ENCODE results near the gene FAM83F.

DNA sequence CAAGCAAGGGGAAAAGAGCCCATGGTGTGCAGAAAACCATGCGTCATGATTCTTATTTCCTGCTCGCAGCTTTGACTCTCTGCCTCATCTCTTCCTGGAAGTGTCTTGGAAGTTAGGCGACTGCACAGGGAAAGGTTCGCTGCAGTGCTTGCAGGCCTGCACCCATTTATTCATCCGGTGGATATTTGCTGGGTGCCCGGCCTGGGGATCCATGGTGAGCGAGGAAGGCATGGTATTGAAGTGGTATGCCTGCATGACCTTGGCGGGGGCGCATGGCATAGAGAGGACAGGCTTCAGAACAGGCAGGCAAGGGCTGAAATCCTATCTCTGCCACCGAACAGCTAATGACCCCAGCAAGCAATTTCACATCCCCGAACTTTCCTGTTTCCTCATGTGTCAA is 40.6 kb downstream of the FAM83F start:
- TF ChIP-seq, protein P1, sequence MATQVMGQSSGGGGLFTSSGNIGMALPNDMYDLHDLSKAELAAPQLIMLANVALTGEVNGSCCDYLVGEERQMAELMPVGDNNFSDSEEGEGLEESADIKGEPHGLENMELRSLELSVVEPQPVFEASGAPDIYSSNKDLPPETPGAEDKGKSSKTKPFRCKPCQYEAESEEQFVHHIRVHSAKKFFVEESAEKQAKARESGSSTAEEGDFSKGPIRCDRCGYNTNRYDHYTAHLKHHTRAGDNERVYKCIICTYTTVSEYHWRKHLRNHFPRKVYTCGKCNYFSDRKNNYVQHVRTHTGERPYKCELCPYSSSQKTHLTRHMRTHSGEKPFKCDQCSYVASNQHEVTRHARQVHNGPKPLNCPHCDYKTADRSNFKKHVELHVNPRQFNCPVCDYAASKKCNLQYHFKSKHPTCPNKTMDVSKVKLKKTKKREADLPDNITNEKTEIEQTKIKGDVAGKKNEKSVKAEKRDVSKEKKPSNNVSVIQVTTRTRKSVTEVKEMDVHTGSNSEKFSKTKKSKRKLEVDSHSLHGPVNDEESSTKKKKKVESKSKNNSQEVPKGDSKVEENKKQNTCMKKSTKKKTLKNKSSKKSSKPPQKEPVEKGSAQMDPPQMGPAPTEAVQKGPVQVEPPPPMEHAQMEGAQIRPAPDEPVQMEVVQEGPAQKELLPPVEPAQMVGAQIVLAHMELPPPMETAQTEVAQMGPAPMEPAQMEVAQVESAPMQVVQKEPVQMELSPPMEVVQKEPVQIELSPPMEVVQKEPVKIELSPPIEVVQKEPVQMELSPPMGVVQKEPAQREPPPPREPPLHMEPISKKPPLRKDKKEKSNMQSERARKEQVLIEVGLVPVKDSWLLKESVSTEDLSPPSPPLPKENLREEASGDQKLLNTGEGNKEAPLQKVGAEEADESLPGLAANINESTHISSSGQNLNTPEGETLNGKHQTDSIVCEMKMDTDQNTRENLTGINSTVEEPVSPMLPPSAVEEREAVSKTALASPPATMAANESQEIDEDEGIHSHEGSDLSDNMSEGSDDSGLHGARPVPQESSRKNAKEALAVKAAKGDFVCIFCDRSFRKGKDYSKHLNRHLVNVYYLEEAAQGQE (IDR thresholded peaks at IDR 0.05) = no peak
- TF ChIP-seq, protein P2, sequence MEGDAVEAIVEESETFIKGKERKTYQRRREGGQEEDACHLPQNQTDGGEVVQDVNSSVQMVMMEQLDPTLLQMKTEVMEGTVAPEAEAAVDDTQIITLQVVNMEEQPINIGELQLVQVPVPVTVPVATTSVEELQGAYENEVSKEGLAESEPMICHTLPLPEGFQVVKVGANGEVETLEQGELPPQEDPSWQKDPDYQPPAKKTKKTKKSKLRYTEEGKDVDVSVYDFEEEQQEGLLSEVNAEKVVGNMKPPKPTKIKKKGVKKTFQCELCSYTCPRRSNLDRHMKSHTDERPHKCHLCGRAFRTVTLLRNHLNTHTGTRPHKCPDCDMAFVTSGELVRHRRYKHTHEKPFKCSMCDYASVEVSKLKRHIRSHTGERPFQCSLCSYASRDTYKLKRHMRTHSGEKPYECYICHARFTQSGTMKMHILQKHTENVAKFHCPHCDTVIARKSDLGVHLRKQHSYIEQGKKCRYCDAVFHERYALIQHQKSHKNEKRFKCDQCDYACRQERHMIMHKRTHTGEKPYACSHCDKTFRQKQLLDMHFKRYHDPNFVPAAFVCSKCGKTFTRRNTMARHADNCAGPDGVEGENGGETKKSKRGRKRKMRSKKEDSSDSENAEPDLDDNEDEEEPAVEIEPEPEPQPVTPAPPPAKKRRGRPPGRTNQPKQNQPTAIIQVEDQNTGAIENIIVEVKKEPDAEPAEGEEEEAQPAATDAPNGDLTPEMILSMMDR (IDR thresholded peaks at IDR 0.05; ENCODE audit: low read depth, low read length, missing input control) = no peak
- TF ChIP-seq SP1 (IDR thresholded peaks at IDR 0.05) (no peak), NR2F2 (IDR thresholded peaks at IDR 0.05) (no peak), TAF1 (conservative IDR thresholded peaks at IDR 0.05) (no peak), RXRA (IDR thresholded peaks at IDR 0.05) (no peak), FOXA2 (IDR thresholded peaks at IDR 0.05) (no peak), RAD21 (IDR thresholded peaks at IDR 0.05) (no peak), JUND (IDR thresholded peaks at IDR 0.05) (no peak), YY1 (IDR thresholded peaks at IDR 0.05) (no peak), GABPA (IDR thresholded peaks at IDR 0.05 in 1 of 2, conservative IDR thresholded peaks at IDR 0.05 in 1 of 2) (no peak), EGR1 (IDR thresholded peaks at IDR 0.05; ENCODE audit: low read depth in 2 of 2) (no peak)
- TF ChIP-seq, protein P3, sequence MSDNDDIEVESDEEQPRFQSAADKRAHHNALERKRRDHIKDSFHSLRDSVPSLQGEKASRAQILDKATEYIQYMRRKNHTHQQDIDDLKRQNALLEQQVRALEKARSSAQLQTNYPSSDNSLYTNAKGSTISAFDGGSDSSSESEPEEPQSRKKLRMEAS (IDR thresholded peaks at IDR 0.05) = no peak
